Hematopoietic multipotent progenitor cell treated with erythropoietin and hydrocortisone succinate and interleukin-3 and kit ligand, for 6 days (in vitro differentiated cells): Measurements from ENCODE around the gene SAFB.

ENCODE experiments used
- DNase-seq: peaks from one replicate; pipeline ENCODE4 v3.0.0-alpha.2; 2015

Gene SAFB

GRCh38 chr19:5628919-5629481 lies 6.1 kb downstream of the SAFB start:
- DNase-seq: peak; percentile 59

DNA sequence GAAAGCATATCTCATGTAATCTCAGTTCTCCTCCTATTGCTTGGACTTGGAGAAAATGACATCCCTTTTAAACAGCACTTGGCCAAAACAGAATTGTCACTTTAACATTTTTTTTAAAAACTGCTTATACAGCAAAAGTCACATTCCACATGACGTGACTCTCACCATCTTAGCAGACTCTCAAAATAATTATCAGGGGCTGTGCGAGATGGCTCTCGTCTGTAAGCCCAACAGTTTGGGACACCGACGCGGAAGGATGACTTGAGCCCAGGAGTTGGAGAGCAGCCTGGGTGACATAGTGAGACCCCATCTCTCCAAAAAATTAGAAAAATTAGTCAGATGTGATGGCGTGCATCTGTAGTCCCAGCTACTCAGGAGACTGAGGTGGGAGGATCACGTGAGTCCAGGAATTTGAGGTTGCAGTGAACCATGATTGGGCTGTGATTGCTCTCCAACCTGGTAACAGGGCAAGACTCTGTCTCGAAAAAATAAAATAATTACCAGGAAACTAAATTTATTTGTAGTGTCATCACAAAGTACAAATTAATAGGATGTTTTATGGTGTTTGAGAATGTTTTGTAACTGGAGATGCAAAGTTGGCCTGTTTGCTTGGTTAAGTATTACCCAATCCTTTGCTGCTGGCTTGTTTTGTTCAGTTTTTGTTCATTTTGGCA lies 8.8 kb downstream of the SAFB start:
- DNase-seq: no peak

GRCh38 chr19:5632241-5632612 lies 9.3 kb downstream of the SAFB start:
- DNase-seq: no peak

- DNase-seq: no peak
Observed at GRCh38 chr19:5632657-5633056, 9.8 kb downstream of the SAFB start.

DNA sequence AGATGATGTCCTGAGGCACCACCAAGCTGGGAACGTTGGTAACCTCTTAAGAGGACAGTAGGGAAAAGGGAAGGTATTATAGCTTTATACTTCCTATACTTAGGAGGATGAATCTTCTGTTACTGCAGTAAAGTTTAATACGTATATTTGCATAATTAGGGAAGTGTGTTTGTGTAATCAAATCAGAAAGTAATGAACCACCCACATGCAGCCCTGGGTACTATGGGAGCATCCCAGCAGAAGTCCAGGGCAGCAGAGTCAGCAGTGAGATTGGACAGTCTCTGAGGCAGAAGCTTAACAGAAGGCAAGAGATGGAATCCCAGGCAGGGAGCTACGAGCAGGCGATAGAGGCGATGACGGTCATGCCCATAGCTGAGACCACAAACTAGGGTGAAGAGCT lies 12.5 kb downstream of the SAFB start:
- DNase-seq: no peak

GRCh38 chr19:5637971-5638370 lies 15.1 kb downstream of the SAFB start:
- DNase-seq: no peak

DNA sequence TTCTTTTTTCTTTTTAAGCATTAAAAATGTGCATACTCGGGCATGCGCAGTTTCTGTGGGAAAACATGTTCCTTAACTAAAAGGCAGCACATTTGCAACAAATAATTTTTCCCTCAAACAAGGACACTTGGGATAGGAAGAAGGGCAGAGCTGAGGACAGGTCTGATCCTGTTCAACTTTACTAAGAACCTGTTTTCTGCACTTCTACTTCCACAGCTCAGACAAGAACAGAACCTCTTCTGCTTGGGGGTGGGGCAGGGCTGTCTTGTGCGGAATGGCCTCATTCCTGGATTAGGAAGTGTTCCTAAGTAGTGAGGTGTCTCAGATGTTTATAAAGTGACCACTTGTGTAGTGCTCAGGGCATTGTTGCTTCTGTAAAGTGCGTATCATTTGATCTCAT lies 18.3 kb downstream of the SAFB start:
- no peak for DNase-seq

DNA sequence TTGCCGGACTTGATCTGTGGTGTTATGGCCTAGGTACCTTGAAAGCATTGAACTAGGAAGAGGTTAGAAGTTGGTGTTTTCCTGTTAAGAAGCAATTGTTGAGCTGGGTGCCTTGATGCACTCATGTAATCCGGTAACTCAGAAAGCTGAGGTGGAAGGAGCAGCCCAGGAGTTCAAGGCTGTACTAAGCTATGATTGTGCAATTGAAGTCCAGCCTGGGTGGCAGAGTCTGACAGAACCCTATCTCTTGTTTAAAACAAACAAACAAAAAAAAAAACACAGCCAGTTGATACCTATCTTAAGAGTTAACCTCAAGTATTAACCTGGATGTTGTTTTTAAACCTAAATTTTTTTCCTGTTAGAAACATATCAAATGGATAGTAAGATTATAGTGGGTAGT lies 19.3 kb downstream of the SAFB start:
- DNase-seq: no peak

GRCh38 chr19:5643060-5643459 lies 20.2 kb downstream of the SAFB start:
- no peak for DNase-seq

GRCh38 chr19:5644037-5644436 lies 21.2 kb downstream of the SAFB start:
- no peak for DNase-seq

GRCh38 chr19:5645409-5645808 lies 22.5 kb downstream of the SAFB start:
- no peak for DNase-seq

GRCh38 chr19:5646703-5647102 lies 23.8 kb downstream of the SAFB start:
- DNase-seq: no peak

- DNase-seq: no peak
Observed at GRCh38 chr19:5648464-5648863, 25.6 kb downstream of the SAFB start.

GRCh38 chr19:5651361-5651760 lies 28.5 kb downstream of the SAFB start:
- no peak for DNase-seq

DNA sequence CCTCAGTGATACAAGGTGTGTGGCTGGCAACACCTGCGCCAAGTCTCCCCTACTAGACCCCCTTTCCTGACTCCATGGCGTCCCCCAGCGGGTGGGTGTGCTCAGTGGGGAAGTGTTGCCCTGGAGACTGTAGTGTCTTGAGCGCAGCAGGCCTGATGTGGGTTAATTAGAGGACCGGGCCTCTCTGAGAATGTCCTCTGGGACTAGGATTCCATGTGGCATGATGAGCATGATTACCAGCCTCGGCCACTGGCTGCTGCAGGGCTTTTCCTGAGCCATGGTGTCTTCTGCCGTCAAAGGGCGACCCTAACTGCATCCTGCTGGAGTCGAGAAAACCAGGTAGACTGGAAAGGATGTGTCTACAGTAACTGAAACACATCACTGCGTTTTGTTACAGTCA lies 29.4 kb downstream of the SAFB start:
- DNase-seq: no peak

DNA sequence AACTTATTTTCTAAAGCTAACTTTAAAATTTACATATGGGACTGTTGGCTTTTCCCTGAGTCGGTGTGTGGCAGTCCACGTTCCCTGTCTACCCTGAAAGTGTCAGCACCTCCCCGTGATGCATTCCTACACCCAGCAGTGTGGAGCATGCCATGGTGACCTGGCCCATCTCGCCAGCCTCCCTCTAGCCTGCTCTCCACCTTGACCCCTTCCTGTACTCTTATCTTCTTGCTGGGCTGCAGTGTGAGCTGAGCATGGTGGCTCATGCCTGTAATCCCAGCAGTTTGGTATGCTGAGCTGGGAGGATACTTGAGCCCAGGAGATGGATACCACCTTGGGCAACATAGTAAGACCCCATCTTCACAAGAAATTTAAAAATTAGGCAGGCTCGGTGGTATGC lies 32.0 kb downstream of the SAFB start:
- DNase-seq: no peak

GRCh38 chr19:5655412-5655811 lies 32.5 kb downstream of the SAFB start:
- DNase-seq: no peak

GRCh38 chr19:5661483-5661882 lies 38.6 kb downstream of the SAFB start:
- no peak for DNase-seq

DNA sequence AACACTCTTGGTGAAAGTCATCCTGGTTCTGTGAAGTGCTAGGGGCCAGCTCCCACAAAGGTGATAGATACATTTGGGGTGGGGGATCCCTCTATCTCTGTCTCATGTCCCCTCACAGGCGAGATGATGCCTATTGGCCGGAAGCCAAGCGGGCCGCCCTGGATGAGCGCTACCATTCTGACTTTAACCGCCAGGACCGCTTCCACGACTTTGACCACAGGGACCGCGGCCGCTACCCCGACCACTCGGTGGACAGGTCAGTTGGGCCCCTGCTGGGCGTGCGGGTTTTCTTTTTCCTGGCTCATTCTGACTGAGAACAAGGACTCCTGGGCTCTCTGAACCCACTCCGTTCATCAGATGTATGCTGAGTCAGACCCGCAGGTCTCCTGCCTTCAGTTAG lies 41.0 kb downstream of the SAFB start:
- DNase-seq: no peak

GRCh38 chr19:5664515-5664914 lies 41.6 kb downstream of the SAFB start:
- no peak for DNase-seq

DNA sequence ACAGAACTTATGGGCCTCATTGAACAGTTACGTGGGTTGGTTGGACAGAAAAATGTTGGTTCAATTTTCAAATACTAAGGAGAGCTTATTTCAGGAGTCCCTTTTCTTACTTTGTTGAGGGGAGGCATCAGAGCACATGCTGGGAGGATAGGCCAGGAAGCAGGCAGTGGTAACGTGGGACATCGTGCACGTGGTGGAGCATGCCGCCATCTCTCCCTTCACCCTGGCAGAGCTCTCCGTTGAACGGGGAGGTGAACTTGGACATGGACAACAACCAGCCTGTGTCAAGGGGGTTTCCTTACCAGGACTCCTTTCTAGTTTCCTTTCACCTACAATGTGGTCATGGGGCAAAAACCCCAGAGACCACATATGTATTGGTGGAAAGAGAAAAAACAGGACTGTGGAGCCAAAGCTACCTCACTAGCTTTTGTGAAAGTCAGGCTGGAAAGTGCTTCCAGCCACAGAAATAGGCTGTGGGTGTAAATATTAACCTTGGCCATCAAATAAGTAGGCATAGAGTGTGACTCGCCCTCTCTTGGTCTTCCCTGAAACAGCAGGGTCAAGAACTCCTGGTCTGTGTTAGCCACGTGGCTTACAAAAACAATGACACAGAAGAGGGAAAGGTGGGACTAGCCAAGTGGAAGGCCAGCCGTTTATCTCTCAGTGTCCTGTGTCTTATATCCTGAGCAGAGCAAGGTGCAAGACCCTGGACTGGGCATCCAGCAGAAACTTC lies 43.1 kb downstream of the SAFB start:
- no peak for DNase-seq

- no peak for DNase-seq
Observed at GRCh38 chr19:5666921-5667610, 44.2 kb downstream of the SAFB start.

DNA sequence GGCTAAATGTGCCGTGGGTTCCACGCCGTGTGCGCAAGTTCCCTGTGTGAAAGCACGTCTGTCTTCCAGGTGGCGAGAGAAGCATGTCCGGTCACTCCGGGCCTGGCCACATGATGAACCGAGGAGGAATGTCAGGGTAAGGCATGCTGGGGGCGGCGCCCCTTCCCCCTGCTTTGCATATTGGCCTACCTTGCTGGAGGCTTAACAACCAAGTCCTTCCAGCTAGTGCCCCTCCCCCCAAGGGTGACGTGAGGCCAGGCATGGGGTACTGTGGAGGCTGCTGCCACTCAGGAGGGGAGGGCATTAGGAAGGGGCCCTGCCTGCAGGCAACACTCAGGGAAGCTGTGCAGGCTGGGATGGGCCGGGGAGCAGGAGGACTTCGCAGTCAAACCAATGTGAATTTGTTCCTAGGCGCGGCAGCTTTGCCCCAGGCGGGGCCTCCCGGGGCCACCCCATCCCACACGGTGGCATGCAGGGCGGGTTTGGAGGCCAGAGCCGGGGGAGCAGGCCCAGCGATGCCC lies 44.9 kb downstream of the SAFB start:
- no peak for DNase-seq

DNA sequence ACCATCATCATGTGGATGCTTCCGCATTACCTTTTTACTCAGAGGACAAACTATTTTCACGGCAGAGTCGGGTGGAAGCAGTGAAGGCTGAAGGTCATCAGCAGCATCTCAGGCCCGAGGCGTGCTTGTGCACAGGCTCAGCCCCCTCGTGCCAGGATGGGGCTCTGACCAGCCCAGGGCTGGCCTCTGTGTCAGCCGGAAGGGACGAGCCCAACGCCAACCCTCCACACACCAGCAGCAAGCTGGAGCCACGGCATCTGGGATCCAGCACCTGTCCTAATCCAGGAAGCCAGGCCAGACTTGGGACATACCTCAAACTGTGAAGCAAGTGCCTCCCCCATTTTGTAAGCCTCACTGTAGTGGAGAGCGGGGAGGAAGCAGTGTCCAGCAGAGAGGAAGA lies 46.3 kb downstream of the SAFB start:
- DNase-seq: no peak
